Spleen (tissue), 7 donors: ENCODE data around the gene OBP2A.

ENCODE experiments used
- CTCF ChIP-seq, 11 experiments: fragments of 200-600 bp in 7 of 11; fragments of 450-650 bp in 4 of 11; sonication (generic) in 4 of 11; IDR thresholded peaks in 8 of 11; conservative IDR thresholded peaks in 3 of 11; 1 replicate in 7 of 11; 2 replicates in 4 of 11; pipeline versions ENCODE4 v1.4.0 to v1.8.0; 2016 to 2021; ENCODE audit warnings: antibody characterized with exemption in 11 of 11, inconsistent platforms in 4 of 11, mild to moderate bottlenecking in 1 of 11
- POLR2A ChIP-seq, 3 donors: fragments of 450-650 bp; IDR thresholded peaks; one replicate each; pipeline ENCODE4 v1.5.1; 2017; ENCODE audit warnings: antibody characterized with exemption in 3 of 3, mild to moderate bottlenecking in 1 of 3
- POLR2AphosphoS5 ChIP-seq, 3 donors: sonication (generic); formaldehyde crosslinking; IDR thresholded peaks; one replicate each; pipeline ENCODE4 v1.5.1; 2017; ENCODE audit warnings: antibody characterized with exemption in 3 of 3
- donor health status: DM: no; HTN: no; CAD: no; lungs with moderate emphysema.
- donor health status: DM: no; HTN: no; CAD: no.
- donor health status: DM: no; HTN: no; CAD: no.

- TF ChIP-seq POLR2A (IDR thresholded peaks at IDR 0.05) (no peak), CTCF (IDR thresholded peaks at IDR 0.05 in 8 of 11, conservative IDR thresholded peaks at IDR 0.05 in 3 of 11) (no peak), POLR2AphosphoS5 (IDR thresholded peaks at IDR 0.05) (no peak)
Observed at GRCh38 chr9:135509458-135509857, 36.5 kb upstream of the OBP2A start.
